ENCODE measurements around the gene BBS2.

DNA sequence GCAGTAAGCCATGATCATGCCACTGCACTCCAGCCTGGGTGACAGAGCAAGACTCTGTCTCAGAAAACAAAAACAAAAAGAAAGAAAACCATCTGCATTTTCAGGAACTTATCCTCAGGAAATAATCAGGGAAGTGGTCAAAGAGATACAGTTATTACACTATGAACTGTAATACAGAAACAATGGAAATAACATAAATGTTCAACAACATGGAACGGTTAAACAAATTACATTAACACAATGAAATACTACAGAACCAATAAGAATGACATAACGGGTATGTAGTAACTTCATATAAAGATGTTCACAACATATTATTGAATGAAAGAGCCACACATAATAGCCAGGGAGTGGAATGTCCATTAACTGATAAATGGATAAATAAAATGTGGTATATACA lies 6.7 kb downstream of the BBS2 start:
- no peak for TF ChIP-seq MAZ (IDR thresholded peaks at IDR 0.05; ENCODE audit: borderline replicate concordance, low read depth, low read length)
- TF ChIP-seq, protein P1, sequence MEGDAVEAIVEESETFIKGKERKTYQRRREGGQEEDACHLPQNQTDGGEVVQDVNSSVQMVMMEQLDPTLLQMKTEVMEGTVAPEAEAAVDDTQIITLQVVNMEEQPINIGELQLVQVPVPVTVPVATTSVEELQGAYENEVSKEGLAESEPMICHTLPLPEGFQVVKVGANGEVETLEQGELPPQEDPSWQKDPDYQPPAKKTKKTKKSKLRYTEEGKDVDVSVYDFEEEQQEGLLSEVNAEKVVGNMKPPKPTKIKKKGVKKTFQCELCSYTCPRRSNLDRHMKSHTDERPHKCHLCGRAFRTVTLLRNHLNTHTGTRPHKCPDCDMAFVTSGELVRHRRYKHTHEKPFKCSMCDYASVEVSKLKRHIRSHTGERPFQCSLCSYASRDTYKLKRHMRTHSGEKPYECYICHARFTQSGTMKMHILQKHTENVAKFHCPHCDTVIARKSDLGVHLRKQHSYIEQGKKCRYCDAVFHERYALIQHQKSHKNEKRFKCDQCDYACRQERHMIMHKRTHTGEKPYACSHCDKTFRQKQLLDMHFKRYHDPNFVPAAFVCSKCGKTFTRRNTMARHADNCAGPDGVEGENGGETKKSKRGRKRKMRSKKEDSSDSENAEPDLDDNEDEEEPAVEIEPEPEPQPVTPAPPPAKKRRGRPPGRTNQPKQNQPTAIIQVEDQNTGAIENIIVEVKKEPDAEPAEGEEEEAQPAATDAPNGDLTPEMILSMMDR (IDR thresholded peaks at IDR 0.05), result no peak

All from A549 (cell line).